HFFc6 (cell line): Measurements from ENCODE around the gene AP2B1. TPM values are rescaled to one million over a fixed set of nuclear protein-coding genes. Genes with fewer than 3 reads are reported as not detected.

Experiments used
- DNase-seq: peaks from one replicate; pipeline ENCODE4 v3.0.0-alpha.2; 2018
- H3K27ac Mint-ChIP-seq: 2 replicates; pipeline ENCODE4 v1.8.0; 2020; ENCODE audit warnings: mild to moderate bottlenecking, mixed read lengths
- H3K27me3 Mint-ChIP-seq: 2 replicates; pipeline ENCODE4 v1.8.0; 2021; ENCODE audit warnings: mild to moderate bottlenecking, moderate library complexity, mixed read lengths; ENCODE audit not compliant: insufficient read depth
- H3K36me3 Mint-ChIP-seq: 2 replicates; pipeline ENCODE4 v1.8.0; 2021; ENCODE audit warnings: low read depth, mixed read lengths
- H3K4me1 Mint-ChIP-seq: 2 replicates; pipeline ENCODE4 v1.8.0; 2020; ENCODE audit warnings: low read depth, mixed read lengths
- H3K4me3 Mint-ChIP-seq: 2 replicates; pipeline ENCODE4 v1.8.0; 2020; ENCODE audit warnings: mild to moderate bottlenecking, moderate library complexity, mixed read lengths
- H3K9me3 Mint-ChIP-seq: 2 replicates; pipeline ENCODE4 v1.8.0; 2020; ENCODE audit warnings: mild to moderate bottlenecking, mixed read lengths
- CTCF ChIP-seq: fragments of 200-600 bp; sonication (generic); IDR thresholded peaks from 2 replicates; pipeline ENCODE4 v1.5.0; 2021; ENCODE audit warnings: antibody characterized with exemption, mild to moderate bottlenecking
- total RNA-seq, 6 experiments: library from RNA; stranded (reverse); fragmentation: NEBNext Ultra II Directional; extraction: Animal tissue kit (Norgen Biotek cat#: 25700); gene quantifications; 2 replicates in 1 of 6; 3 replicates in 5 of 6; pipeline ENCODE4 v1.2.3, GENCODE V29; 2021

The AP2B1 gene
- total RNA-seq, 6 experiments from 2014 or later, result 168 to 196 (median 182) TPM

- Mint-ChIP-seq H3K27me3 (peaks cover 10% of the 10 kb centered on the region; the same call in 1 of the 2 replicates), H3K27ac (no peak overlapping the region)
Measured at GRCh38 chr17:35542990-35543389, 44.1 kb upstream of the AP2B1 start.

GRCh38 chr17:35543856-35544255 is 43.3 kb upstream of the AP2B1 start:
- H3K36me3 Mint-ChIP-seq, result no peaks in the 10 kb centered on the region
- peaks cover 36% of the 10 kb centered on the region for H3K4me1 Mint-ChIP-seq
- H3K4me3 Mint-ChIP-seq, result no peak overlapping the region; the same call in 1 of the 2 replicates
- H3K27me3 Mint-ChIP-seq, result peaks cover 14% of the 10 kb centered on the region; the same call in 1 of the 2 replicates
- no peak overlapping the region for H3K27ac Mint-ChIP-seq
- no peaks in the 10 kb centered on the region for H3K9me3 Mint-ChIP-seq
- DNase-seq, result peak; percentile 35
- TF ChIP-seq CTCF, result no peak

More at GRCh38 chr17:35542990-35543389, 44.1 kb upstream of the AP2B1 start:
- no peaks in the 10 kb centered on the region for H3K36me3 Mint-ChIP-seq
- DNase-seq, result no peak
- H3K4me3 Mint-ChIP-seq, result no peak overlapping the region
- H3K4me1 Mint-ChIP-seq, result peaks cover 42% of the 10 kb centered on the region
- no peak for TF ChIP-seq CTCF
- no peaks in the 10 kb centered on the region for H3K9me3 Mint-ChIP-seq

GRCh38 chr17:35545150-35545549 is 42.0 kb upstream of the AP2B1 start:
- Mint-ChIP-seq H3K9me3 (no peaks in the 10 kb centered on the region), H3K36me3 (no peaks in the 10 kb centered on the region), H3K4me1 (peaks cover 26% of the 10 kb centered on the region), H3K27me3 (peaks cover 21% of the 10 kb centered on the region), H3K27ac (no peak overlapping the region), H3K4me3 (no peak overlapping the region)
- TF ChIP-seq CTCF, result no peak
- DNase-seq, result no peak

GRCh38 chr17:35546487-35546886 is 40.6 kb upstream of the AP2B1 start:
- Mint-ChIP-seq H3K4me3 (no peak overlapping the region), H3K27ac (no peak overlapping the region), H3K27me3 (peaks cover 28% of the 10 kb centered on the region), H3K4me1 (peaks cover 14% of the 10 kb centered on the region), H3K36me3 (no peaks in the 10 kb centered on the region), H3K9me3 (no peaks in the 10 kb centered on the region)
- TF ChIP-seq CTCF, result no peak
- no peak for DNase-seq

- Mint-ChIP-seq H3K9me3 (no peaks in the 10 kb centered on the region), H3K4me3 (no peak overlapping the region), H3K27me3 (peaks cover 38% of the 10 kb centered on the region), H3K27ac (no peak overlapping the region), H3K36me3 (no peaks in the 10 kb centered on the region), H3K4me1 (peaks cover 10% of the 10 kb centered on the region)
- TF ChIP-seq CTCF, result no peak
- no peak for DNase-seq
Measured at GRCh38 chr17:35548208-35548810, 38.8 kb upstream of the AP2B1 start.
